Epidermal melanocyte (primary cell): ENCODE results near the gene GABRB1.

ENCODE experiments used
- DNase-seq: peaks from one replicate; pipeline ENCODE4 v3.0.0; 2011; ENCODE audit warnings: low spot score; ENCODE audit not compliant: insufficient read length

The GABRB1 gene

DNA sequence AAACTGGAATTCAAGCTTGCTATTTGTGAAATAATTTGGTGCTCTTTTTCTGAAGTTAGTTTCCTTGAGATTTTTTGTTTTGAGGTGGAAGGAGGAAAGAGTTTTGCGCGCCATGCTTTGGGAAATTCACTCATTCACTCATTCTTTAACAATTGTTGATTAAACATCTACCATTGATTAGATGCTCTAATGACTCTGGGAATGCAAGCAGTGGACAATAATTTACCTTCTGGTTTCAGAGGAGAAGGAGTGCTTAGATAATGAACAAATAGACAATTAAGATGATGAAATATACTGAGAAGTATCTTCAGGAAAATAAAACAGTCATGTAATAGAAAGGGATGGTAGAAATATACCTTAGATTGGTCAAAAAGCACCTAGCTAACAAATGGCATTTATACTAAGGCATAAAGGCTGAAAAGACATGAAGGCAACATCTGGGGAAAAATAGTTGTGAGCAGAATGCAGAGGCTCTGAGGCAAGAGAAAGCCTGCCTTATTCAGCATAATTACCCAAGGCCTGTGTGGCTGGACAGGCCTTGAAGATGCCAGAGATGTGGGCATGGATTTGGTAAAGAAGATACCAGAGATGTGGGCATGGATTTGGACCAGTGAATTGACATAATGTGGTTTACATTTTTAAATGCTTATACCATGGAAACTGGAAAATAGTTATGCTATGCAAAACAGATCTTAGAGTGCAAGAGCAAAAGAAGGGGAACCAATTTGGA is 434.9 kb downstream of the GABRB1 start:
- DNase-seq: no peak

DNA sequence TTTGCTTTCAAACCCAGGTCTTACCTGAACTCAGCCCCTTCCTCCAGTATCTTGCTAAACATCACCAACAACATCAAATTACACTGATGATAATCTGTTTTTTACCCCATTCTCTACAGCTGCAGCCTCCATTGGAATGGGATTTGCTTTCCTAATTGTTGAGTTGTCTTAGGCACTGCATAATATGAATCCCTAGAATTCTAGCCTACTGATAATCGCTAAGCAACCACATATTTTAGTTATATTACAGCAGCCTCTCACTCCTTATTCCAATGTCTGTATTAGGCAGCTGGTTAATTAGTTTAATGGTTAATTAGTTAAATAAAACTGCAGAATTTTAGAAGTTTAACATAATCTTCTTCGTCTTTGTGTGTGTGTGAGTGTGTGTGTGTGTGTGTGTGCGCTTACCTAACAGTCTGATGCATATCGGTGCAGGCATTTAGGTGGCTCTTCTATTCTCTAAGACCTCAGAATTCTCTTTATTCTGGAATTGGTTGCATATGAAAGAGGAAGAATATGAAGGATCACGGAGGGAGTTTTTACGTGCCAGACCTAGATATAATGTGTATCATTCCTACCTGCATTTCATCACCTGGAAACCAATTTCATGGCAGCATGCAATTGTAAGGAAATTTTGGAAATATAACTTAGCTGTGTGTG is 437.5 kb downstream of the GABRB1 start:
- no peak for DNase-seq

DNA sequence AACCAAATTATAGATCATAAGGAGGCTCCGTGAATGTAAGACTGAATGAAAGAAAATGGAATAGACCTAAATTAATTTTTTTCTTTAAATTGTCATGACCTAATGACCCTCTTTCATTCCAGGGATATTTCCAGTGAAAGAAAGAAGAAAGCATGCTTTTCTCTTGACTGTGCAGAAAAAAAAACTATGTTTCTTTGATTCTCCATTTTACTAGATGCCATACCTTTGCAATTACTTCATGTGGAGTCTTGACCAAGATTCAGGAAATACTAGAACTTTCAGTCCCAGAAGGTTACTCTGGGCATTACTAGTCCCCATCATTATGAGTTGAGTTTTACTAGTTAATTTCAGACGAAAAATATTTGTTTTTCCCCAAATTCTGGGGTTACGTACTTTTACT is 438.6 kb downstream of the GABRB1 start:
- no peak for DNase-seq

DNA sequence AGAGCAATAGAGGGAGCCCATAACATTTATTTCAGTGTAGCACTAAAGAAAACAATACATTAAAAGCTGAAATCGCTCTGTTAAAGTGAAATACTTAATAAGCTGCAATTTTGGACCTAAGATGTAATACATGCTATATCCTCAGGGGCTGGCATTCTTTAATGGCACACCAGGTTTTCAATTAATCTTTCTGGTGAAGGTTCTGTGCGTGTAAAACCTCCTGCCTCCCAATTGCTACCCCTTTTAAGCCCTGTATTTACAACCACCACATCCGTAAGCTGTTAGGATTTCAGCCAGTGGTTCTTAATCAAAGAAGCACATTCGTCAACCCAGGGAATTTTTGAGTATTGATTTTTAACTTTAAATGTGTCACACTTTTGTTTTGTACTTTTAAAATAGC is 439.7 kb downstream of the GABRB1 start:
- DNase-seq: no peak

DNA sequence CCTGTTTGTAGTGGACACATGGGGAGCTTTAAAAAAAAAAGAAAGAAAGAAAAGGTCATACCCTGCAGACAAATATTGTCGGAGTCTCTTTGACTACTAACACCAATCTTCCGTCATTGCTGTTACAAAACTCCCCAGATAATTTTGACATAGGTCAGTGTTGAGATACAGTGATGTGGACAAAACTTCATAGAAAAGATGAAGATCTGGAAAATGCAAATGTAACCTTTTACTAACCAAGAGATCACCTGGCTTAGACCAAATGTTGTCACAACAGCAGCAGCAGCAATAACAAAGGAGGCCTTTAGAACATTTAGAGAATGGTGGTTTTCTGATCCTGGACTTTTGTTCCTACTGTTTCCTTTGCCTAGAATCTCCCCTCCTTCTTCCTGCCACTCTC is 440.2 kb downstream of the GABRB1 start:
- no peak for DNase-seq

DNA sequence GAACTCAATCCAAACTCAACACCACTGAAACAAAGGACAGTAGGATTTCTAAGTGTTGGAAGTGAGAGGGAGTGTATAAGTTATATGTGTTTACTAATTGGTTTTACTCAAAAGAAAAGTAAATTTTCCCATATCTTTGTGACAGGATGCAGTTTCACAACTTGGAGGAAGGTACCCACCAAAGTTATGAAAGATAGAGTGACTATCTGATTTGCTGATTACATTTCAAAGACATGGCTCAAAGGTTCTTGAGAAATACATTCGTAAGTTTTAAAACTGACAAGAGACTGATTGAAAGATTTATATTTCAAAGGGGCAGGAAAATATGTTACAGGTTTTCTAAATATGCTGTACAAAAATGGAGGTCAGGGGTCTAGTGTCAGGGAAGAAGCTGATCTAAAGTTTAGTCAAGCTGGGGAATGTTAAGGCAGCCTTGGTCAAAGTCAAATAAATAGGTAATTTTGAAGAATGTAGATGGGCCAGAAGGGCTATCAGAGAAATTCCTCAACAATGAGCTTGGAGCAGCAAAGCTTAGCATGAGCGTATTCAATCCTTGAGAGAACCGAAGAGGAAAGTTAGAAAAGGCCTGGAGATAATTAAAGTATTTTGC is 441.9 kb downstream of the GABRB1 start:
- DNase-seq: no peak

DNA sequence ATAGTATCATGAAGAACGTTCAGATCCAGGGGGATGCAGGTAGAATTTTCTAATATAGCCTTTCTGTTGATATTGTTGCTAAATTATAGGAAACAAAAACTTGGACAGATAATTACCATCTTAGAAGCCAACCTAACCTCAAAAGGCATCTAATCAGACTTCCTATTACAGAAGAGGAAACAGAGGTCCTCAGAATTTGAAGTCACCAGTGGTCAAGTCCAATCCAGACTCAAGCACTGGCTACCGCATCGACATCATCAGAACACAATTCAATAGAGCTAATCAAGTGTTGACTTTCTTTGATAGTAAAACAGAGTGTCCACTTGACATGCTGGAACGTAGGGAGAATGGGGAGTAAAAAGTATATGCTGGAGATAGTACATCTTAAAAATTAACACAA is 443.4 kb downstream of the GABRB1 start:
- DNase-seq: no peak

DNA sequence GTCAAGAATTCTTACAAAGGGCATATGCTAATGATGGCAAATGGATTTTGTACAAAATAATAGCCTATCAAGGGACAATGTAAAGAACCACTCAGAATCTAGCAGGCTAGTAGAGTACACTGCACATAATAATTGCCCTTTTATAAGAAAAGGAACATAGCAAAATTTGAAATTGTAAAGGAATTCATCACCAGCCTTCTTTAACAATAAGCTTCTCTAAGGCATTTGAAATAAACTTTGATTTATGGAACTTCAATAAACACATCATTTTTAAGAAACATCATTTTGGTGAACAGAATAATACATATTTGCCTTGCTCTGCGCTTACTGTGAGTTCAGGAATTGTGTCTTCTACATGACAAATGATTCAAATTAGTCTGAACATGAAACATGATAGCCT is 444.0 kb downstream of the GABRB1 start:
- no peak for DNase-seq
